Stimulated activated naive CD4-positive, alpha-beta T cell treated with Interleukin-2 at 50 U/mL for 16 hours (primary cell): ENCODE data around the gene MCF2L.
"Not testable (repeated sequence)": the region's sequence is repeated elsewhere in the genome, so short reads cannot be mapped to it uniquely, and the experiment has no call there.

Experiments
- DNase-seq: peaks from one replicate; lab custom pipeline; 2025; lab: John Stamatoyannopoulos, UW

Gene MCF2L

GRCh38 chr13:113016526-113017295 is 47.7 kb downstream of the MCF2L start:
- DNase-seq = no peak

GRCh38 chr13:113017506-113018215 is 48.6 kb downstream of the MCF2L start:
- DNase-seq = no peak

GRCh38 chr13:113018676-113019465 is 49.9 kb downstream of the MCF2L start:
- DNase-seq = no peak

GRCh38 chr13:113020323-113021080 is 51.5 kb downstream of the MCF2L start:
- DNase-seq = no peak

- DNase-seq = no peak
These were observed 52.4 kb downstream of the MCF2L start for GRCh38 chr13:113021391-113021790.

- DNase-seq = no peak
These were observed 52.8 kb downstream of the MCF2L start for GRCh38 chr13:113021811-113022210.

- DNase-seq = no peak
These were observed 53.4 kb downstream of the MCF2L start for GRCh38 chr13:113022391-113022744.

GRCh38 chr13:113022745-113023574 is 53.9 kb downstream of the MCF2L start:
- DNase-seq = no peak

GRCh38 chr13:113023694-113024430 is 54.8 kb downstream of the MCF2L start:
- DNase-seq = no peak

GRCh38 chr13:113024466-113024865 is 55.5 kb downstream of the MCF2L start:
- no peak for DNase-seq

GRCh38 chr13:113026391-113026910 is 57.4 kb downstream of the MCF2L start:
- DNase-seq = no peak

- DNase-seq = no peak
These were observed 58.1 kb downstream of the MCF2L start for GRCh38 chr13:113027095-113027494.

- DNase-seq = no peak
These were observed 58.6 kb downstream of the MCF2L start for GRCh38 chr13:113027566-113027965.

GRCh38 chr13:113028336-113029060 is 59.5 kb downstream of the MCF2L start:
- DNase-seq = no peak

- no peak for DNase-seq
These were observed 60.0 kb downstream of the MCF2L start for GRCh38 chr13:113029061-113029445.

- peak; percentile 10 for DNase-seq
These were observed 60.7 kb downstream of the MCF2L start for GRCh38 chr13:113029487-113030258.

- DNase-seq = not testable (repeated sequence)
These were observed 61.2 kb downstream of the MCF2L start for GRCh38 chr13:113030259-113030640.

- DNase-seq = no peak
These were observed 62.5 kb downstream of the MCF2L start for GRCh38 chr13:113031465-113031864.

- no peak for DNase-seq
These were observed 63.3 kb downstream of the MCF2L start for GRCh38 chr13:113032291-113032690.
